HG03457 (cell line): ENCODE measurements around the gene ENOX1.
"Not testable (repeated sequence)": the region's sequence is repeated elsewhere in the genome, so short reads cannot be mapped to it uniquely, and the experiment has no call there.

ENCODE experiments used
- ATAC-seq: cut with Tn5 transposase; IDR thresholded peaks from one replicate; pipeline ENCODE4 v1.9.1; 2021; ENCODE audit warnings: moderate number of reproducible peaks; ENCODE audit not compliant: unreplicated experiment

Gene ENOX1

DNA sequence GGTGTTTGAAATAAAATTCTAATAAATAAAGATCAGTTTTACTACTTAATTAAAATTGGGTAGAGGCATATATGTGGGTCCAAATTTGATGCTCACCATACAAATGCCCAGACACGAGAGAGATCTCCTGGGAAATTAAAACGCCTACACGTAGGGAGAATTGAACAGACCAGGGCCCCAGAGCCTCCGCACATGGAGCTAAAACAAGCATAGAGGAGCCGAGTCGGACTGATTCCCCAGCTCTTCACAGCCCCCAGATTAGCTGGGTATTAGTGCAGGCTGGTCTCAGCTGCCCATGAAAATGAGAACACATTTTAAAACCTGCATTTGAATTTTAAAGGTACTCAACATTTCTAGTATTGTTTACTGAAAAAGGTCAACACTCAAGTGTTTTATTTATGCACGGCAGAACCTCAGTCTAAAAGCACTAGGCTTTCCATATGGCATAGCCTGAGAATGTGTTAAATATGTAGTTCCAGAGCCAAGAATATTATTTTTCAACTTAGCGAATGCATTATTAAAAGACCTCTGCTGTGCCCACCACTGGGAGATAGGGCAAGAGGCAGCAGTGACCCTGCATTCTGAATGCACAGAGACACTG lies 344.8 kb downstream of the ENOX1 start:
- no peak for ATAC-seq

DNA sequence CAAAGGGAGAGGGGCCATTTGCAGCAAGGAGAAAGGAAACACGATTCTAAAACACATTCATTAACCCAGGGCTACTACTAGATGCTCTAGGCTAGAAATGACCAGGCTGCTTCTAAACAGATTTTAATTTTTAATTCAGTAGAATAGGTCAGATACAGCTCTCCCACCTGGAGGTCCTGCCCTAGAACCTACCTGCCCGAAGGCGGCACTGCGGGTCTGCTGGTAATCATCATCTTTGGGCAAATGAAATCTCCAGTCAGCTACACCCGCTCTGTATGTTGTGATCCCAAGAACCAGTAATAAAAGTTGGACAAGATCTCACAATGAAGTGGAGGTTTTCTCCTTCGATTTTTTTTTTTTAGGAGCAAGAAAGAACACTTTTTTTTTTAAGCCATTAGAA lies 345.3 kb downstream of the ENOX1 start:
- ATAC-seq: no peak

- no peak for ATAC-seq
Observed at GRCh38 chr13:43434191-43434590, 352.6 kb downstream of the ENOX1 start.

DNA sequence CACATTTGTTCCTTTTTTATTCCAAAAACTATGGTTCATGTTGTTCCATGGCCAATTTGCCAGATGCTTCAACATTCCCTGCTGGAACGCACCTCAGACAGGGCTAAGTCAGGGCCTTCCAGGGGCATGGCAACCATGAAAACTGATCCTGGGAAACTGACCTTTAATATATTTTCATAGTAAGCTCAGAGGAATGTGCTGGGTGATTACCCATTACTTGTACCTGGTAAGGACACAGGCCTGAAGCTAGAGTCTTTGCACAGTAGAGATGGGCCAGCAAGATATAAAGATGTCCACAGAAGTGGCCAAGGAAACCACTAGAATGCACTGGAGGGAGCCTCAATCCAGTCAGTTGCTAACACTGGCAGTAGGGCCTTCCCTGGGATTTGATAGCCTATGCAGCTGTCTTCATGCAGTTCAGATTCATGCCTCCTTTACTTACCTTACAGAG lies 353.1 kb downstream of the ENOX1 start:
- no peak for ATAC-seq

GRCh38 chr13:43432958-43433357 lies 353.8 kb downstream of the ENOX1 start:
- no peak for ATAC-seq

- ATAC-seq: no peak
Observed at GRCh38 chr13:43431841-43432240, 354.9 kb downstream of the ENOX1 start.

- no peak for ATAC-seq
Observed at GRCh38 chr13:43431290-43431716, 355.5 kb downstream of the ENOX1 start.

- no peak for ATAC-seq
Observed at GRCh38 chr13:43428545-43429296, 358.1 kb downstream of the ENOX1 start.

DNA sequence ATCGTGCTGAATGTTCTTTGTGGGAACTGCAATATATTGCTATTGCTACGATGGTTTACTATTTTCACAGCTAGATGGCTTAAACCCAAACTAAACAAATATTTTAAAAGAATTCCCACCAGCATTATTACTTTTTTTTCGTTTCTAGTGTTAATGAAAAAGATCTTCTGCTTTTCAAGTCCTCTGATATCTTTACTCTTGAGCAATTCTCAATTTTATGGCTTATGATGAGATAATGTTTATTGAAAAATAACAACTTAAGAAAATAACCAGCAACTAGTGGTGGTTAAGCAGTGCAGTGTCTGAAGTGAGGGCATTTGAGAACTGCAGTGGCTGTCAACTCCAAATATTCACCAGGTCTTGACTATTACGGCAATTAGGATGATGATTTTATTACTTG lies 360.4 kb downstream of the ENOX1 start:
- no peak for ATAC-seq

DNA sequence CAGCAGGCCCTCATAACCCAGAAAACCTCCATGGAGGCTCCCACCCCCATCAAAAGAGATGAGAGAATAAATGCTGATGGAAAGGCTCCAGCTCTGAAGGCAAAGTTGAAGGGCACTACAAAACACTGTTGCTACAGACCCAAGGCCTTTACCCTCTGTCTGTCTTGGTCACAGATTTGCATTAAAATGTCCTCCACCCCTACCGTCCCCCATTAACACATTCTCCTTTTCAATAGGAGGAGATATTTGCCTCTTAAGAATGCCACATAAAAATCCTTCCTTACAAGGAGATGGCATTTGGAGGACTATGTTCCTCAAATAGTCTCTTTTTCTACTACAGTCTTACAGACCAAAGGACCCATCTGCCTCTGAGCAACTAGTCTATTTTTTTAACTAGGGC lies 361.5 kb downstream of the ENOX1 start:
- ATAC-seq: no peak

- ATAC-seq: no peak
Observed at GRCh38 chr13:43424412-43424811, 362.4 kb downstream of the ENOX1 start.

GRCh38 chr13:43422116-43422515 lies 364.7 kb downstream of the ENOX1 start:
- ATAC-seq: no peak

GRCh38 chr13:43416842-43417241 lies 369.9 kb downstream of the ENOX1 start:
- ATAC-seq: not testable (repeated sequence)

DNA sequence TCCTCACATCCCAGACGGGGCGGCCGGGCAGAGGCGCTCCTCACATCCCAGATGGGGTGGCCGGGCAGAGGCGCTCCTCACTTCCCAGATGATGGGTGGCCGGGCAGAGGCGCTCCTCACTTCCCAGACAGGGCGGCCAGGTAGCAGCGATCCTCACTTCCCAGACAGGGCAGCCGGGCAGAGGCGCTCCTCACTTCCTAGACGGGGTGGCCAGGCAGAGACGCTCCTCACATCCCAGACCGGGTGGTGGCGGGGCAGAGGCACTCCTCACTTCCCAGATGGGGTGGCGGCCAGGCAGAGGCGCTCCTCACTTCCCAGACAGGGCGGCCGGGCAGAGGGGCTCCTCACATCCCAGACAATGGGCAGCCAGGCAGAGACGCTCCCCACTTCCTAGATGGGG lies 370.4 kb downstream of the ENOX1 start:
- ATAC-seq: not testable (repeated sequence)

GRCh38 chr13:43415903-43416391 lies 370.8 kb downstream of the ENOX1 start:
- not testable (repeated sequence) for ATAC-seq

DNA sequence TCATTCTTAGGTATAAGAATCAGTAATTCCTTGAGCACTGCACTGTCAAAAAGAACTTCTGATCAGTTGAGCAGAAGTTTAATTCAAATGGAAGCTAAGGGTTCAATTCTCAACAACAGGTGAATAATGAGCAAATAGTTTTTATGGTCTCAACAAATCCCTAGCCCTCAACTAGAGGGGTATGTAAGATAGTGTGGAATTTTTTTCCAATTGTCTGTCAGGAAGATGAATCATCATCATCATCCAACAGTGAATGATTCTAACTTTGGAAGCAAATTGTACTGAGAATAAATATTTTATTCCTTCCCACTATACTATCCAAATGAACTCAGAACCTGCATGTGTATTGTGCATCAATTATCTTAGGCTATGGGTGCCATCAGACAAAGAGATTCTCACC lies 372.7 kb downstream of the ENOX1 start:
- no peak for ATAC-seq

- ATAC-seq: no peak
Observed at GRCh38 chr13:43411741-43412140, 375.0 kb downstream of the ENOX1 start.

DNA sequence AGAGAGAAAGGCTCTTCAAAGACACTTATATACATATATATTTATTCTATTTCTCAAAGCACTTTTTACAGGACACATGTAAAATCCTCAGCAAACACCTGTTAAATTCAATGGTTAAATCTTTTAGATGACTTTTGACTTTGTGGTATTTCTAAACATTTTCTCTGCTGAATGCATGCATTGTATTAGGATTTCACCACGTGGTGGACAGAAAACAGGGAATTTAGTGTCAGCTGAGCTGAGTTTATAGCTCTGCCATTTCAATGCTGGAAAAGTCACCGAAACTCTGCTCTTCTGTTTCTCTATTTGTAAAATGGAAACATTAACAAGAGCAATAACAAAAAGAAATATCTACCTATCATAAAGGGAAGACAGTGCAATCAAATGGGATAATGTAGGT lies 375.6 kb downstream of the ENOX1 start:
- ATAC-seq: no peak

DNA sequence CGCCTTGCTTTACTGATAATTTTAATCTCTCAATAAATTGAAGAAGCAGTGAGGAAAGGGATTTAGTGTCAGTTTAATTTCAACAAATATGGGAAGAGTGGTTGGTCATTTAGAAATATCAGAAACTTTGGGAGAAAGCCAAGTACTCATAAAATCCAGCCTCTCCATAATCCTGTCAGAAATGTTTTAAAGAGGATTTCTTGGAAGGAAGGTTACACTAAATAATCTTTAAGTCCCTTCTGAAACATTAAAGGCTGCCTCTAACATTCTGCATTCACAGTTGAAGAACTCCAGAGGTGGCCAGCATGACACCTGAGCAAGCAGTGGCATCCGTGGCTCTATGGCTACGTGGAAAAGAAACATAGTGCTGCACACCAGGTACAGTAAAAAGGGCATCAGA lies 378.5 kb downstream of the ENOX1 start:
- ATAC-seq: no peak

DNA sequence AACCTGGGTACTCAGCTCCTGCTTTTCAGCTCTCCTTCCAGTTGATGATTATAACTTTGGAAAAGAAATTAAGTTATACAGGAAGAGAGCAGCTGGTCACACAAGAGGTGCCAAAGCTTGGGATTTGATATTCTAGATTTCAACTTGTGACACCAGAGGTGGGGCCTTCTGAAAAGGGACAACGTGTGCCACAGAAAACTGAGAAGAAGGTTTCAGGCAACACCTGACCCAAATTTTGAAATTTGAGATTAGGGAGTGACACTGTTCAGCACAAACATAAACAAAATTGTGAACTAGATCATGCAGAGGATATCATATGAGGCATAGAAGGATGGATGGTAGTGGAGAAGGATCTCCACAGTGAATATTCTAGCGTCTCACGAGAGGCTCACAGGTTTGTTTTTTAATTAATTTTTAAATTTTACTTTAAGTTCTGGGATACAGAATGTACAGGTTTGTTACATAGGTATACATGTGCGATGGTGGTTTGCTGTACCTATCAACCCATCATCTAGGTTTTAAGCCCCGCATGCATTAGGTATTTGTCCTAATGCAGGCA lies 379.7 kb downstream of the ENOX1 start:
- no peak for ATAC-seq

DNA sequence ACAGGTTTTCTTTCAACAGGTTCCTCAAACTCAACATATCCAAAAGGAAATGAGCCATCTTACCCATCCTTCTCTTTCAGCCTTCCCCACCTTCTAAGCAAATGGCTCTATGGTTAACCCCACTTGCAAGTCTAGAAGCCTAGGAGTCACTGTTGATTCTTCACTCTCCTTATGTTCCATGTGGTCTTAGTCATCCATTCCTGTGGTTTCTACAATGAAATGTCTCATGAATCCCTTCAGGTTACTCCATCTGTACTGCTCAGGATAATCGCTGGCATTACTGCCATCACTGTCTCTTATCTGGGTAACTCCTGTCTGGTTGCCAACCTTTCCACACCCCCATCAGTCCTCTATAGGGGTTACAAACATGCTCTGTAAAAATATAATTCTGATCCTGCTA lies 381.3 kb downstream of the ENOX1 start:
- ATAC-seq: no peak

GRCh38 chr13:43402380-43402779 lies 384.4 kb downstream of the ENOX1 start:
- ATAC-seq: no peak
